ENCODE results near the gene MAFB. TPM values are rescaled to one million over a fixed set of nuclear protein-coding genes. Genes with fewer than 3 reads are reported as not detected.

The MAFB gene
- total RNA-seq, 4 donors from 2014 or later: 25.7 to 89.4 (median 69.2) TPM

DNA sequence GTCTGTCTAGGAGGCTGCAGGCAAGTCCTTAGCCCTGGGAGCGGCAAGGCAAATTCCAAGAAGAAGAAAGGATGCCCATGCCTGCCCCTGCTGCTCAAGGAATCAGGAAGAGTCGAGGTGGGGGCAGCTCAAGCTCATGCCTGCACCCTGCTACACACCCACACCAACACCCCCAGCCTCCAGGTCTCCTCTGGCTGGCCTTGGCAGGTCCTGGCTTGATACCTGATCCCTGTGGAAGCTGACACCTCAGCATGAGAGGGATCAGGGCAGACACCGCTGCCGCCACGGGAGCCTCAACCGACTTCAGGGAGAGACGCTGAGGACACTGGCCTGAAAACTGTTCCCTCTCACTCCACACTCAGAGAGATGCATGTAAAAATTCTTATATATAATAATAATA is 35.5 kb upstream of the MAFB start:
- no peak overlapping the region for H3K4me3 ChIP-seq
- no peaks in the 10 kb centered on the region for H3K36me3 ChIP-seq
- no peak for TF ChIP-seq EP300 (IDR thresholded peaks at IDR 0.05)
- no peak for DNase-seq (ENCODE audit: low spot score in 2 of 2)
- H3K27ac ChIP-seq: no peak overlapping the region
- no peaks in the 10 kb centered on the region for H3K9me3 ChIP-seq
- H3K27me3 ChIP-seq: no peaks in the 10 kb centered on the region
- 63% methylated on average over 7 of the region's 7 CpGs for WGBS
- no peaks in the 10 kb centered on the region for H3K4me1 ChIP-seq

DNA sequence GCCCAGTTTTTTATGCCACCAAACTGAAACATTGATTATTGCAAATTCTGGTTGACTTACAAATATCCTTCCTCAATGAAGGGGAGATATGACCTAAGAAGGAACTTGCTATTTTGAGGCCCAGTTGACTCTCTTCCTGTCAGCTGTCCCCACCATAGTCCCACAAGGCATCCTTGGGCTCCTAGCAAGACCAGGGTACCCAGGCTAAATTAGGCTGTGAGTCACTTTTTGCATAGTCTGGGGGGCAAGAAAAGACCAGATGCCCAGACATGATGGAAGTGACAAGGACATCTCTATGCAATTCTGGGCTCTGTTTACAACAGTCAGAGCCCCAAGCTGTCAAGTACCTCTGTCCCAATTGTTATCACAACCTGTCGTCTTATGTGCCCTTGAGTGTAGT is 31.8 kb upstream of the MAFB start:
- WGBS: 92% methylated on average over 1 of the region's 1 CpG
- H3K4me1 ChIP-seq: no peaks in the 10 kb centered on the region
- H3K36me3 ChIP-seq: no peaks in the 10 kb centered on the region
- DNase-seq (ENCODE audit: low spot score in 2 of 2): no peak
- TF ChIP-seq POLR2AphosphoS5 (IDR thresholded peaks at IDR 0.05): no peak
- TF ChIP-seq, protein P1, sequence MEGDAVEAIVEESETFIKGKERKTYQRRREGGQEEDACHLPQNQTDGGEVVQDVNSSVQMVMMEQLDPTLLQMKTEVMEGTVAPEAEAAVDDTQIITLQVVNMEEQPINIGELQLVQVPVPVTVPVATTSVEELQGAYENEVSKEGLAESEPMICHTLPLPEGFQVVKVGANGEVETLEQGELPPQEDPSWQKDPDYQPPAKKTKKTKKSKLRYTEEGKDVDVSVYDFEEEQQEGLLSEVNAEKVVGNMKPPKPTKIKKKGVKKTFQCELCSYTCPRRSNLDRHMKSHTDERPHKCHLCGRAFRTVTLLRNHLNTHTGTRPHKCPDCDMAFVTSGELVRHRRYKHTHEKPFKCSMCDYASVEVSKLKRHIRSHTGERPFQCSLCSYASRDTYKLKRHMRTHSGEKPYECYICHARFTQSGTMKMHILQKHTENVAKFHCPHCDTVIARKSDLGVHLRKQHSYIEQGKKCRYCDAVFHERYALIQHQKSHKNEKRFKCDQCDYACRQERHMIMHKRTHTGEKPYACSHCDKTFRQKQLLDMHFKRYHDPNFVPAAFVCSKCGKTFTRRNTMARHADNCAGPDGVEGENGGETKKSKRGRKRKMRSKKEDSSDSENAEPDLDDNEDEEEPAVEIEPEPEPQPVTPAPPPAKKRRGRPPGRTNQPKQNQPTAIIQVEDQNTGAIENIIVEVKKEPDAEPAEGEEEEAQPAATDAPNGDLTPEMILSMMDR (IDR thresholded peaks at IDR 0.05): no peak
- no peak for TF ChIP-seq EP300 (IDR thresholded peaks at IDR 0.05)
- no peak for TF ChIP-seq POLR2A (IDR thresholded peaks at IDR 0.05)
- H3K9me3 ChIP-seq: no peaks in the 10 kb centered on the region
- no peak overlapping the region for H3K4me3 ChIP-seq
- no peaks in the 10 kb centered on the region for H3K27me3 ChIP-seq
- H3K27ac ChIP-seq: no peak overlapping the region

DNA sequence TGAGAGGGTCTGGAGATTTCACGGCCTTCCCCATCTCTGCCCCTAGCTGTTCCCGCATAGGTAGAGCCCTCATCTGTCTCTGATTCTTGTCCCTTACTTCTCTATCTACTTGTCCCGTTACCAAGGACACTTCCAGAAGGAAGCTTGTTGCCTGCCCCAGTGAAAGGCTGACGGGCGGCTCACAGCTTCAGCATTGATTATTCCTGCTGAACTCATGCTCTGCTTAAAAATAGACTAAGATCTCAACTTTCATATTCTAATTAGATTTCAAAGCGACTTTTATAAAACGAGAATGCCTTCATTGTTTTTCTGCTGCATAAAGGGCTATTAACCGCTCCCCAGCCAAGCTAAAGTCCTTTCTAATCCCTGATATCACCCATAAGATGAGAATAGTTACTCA is 31.1 kb upstream of the MAFB start:
- WGBS: 80% methylated on average over 8 of the region's 8 CpGs
- no peaks in the 10 kb centered on the region for H3K9me3 ChIP-seq
- H3K4me3 ChIP-seq: no peak overlapping the region
- TF ChIP-seq EP300 (IDR thresholded peaks at IDR 0.05) (no peak), POLR2A (IDR thresholded peaks at IDR 0.05) (no peak), POLR2AphosphoS5 (IDR thresholded peaks at IDR 0.05) (no peak)
- TF ChIP-seq, protein P1 (IDR thresholded peaks at IDR 0.05): no peak
- no peak overlapping the region for H3K27ac ChIP-seq
- H3K27me3 ChIP-seq: no peaks in the 10 kb centered on the region
- H3K36me3 ChIP-seq: no peaks in the 10 kb centered on the region
- DNase-seq (ENCODE audit: low spot score in 2 of 2): no peak
- H3K4me1 ChIP-seq: no peaks in the 10 kb centered on the region

DNA sequence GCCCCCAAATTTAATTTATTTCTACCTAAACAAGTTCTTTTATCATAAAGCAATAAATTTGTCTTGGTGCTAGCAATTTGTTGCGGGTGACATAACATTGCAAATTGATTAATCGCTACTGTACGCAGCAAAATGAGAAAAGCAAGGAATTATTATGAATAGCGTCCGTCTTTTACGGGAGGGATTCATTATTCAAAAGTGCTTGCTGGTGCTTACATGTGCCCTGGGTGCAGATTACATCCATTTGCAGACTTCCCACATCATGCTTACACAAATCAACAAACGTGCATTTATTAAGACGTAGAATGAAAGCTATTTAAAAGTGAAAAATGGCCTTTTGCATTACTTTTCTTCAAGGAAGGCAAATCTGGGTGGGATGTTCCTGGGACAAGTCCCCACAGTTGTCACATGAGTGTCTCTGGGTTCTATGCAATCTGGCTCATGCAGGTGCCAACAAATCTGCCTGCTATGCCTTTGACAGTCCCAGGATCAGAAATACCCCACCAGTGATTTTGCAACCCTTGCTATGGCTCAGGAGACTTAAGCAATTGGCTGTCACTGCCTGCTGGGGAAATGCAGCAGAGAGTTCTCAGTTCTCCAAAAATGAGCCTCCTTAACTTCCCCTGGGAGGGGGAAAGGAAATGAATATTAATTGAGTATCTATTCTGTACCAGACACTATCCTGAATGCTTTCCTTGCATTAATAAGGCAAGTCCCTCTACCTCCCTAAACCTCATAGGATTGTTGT is 30.1 kb upstream of the MAFB start:
- Histone ChIP-seq H3K36me3 (no peaks in the 10 kb centered on the region), H3K9me3 (no peaks in the 10 kb centered on the region), H3K4me1 (no peaks in the 10 kb centered on the region), H3K27me3 (no peaks in the 10 kb centered on the region), H3K4me3 (no peak overlapping the region), H3K27ac (no peak overlapping the region)
- DNase-seq (ENCODE audit: low spot score in 2 of 2): no peak
- TF ChIP-seq POLR2AphosphoS5 (IDR thresholded peaks at IDR 0.05) (no peak), POLR2A (IDR thresholded peaks at IDR 0.05) (no peak), EP300 (IDR thresholded peaks at IDR 0.05) (no peak)
- TF ChIP-seq, protein P1 (IDR thresholded peaks at IDR 0.05): no peak
- WGBS: 87% methylated on average over 8 of the region's 8 CpGs

DNA sequence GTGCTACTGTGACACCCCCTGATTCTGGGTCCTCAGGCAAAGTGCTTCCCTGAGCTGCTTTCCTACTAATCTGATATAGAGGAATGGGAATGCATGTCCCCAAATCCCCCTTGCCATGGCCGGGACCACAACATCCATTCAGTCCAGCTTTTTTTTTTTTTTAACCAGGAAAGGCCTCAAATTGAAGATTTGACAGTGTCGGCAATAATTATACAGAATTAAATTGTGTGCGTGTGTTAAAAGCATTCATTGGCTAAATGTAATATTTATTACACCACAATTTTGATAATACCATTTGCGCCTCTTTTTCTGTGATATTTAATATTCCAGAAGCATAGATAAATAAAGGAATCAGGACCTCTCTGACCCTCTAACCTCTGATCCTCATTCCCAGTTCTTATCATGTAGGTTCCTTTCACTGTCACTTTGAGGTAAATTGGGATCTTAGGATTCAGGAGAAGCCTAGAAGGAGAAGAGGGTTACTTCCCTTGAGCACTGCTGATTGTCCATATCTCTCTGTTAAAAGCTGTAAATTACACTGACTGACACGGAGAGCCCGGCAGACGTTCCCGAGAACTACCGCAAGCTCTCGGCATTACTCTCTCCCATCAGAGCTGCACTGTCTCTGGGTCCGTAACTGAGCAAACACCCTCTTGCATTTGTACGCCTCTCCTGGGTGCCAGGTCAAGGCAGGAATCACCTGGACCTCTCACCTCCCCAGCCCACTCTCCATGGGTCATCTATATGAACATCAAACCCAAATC is 29.4 kb upstream of the MAFB start:
- no peaks in the 10 kb centered on the region for H3K27me3 ChIP-seq
- H3K9me3 ChIP-seq: no peaks in the 10 kb centered on the region
- no peak for DNase-seq (ENCODE audit: low spot score in 2 of 2)
- H3K4me3 ChIP-seq: no peak overlapping the region
- H3K27ac ChIP-seq: no peak overlapping the region
- TF ChIP-seq EP300 (IDR thresholded peaks at IDR 0.05) (no peak), POLR2AphosphoS5 (IDR thresholded peaks at IDR 0.05) (no peak)
- TF ChIP-seq, protein P1 (IDR thresholded peaks at IDR 0.05): no peak
- H3K36me3 ChIP-seq: no peaks in the 10 kb centered on the region
- WGBS: 83% methylated on average over 12 of the region's 12 CpGs
- H3K4me1 ChIP-seq: no peaks in the 10 kb centered on the region
